PFSK-1 (cell line): Measurements from ENCODE around the gene CST8.

Experiments used
- FOXP2 ChIP-seq: optimal IDR thresholded peaks from 2 replicates; pipeline ENCODE3; 2011; ENCODE audit warnings: borderline replicate concordance, control low read depth, inconsistent platforms; ENCODE audit not compliant: insufficient read depth; ENCODE audit errors: extremely low read length, extremely low read depth
- POLR2AphosphoS5 ChIP-seq: IDR thresholded peaks from 2 replicates; pipeline ENCODE4 v1.6.1; 2012; ENCODE audit warnings: low read depth, mild to moderate bottlenecking, control low read depth, low read length, moderate library complexity
- SIN3A ChIP-seq: IDR thresholded peaks from 2 replicates; pipeline ENCODE4 v1.6.1; 2012; ENCODE audit warnings: mild to moderate bottlenecking, low read length, moderate library complexity, borderline replicate concordance; ENCODE audit not compliant: insufficient read depth
- TAF1 ChIP-seq: IDR thresholded peaks from 2 replicates; pipeline ENCODE4 v1.6.1; 2012; ENCODE audit warnings: low read length, control low read depth, borderline replicate concordance; ENCODE audit not compliant: insufficient read depth
- TF ChIP-seq, protein P1 (sequence below), 2 experiments: IDR thresholded peaks; 2 replicates each; pipeline versions ENCODE4 v1.6.1 to v1.8.0; 2011 to 2012; ENCODE audit warnings: low read depth in 2 of 2, low read length in 2 of 2, control low read depth in 1 of 2, inconsistent platforms in 1 of 2, mild to moderate bottlenecking in 1 of 2, moderate library complexity in 1 of 2; ENCODE audit not compliant: insufficient read depth in 1 of 2

The CST8 gene

DNA sequence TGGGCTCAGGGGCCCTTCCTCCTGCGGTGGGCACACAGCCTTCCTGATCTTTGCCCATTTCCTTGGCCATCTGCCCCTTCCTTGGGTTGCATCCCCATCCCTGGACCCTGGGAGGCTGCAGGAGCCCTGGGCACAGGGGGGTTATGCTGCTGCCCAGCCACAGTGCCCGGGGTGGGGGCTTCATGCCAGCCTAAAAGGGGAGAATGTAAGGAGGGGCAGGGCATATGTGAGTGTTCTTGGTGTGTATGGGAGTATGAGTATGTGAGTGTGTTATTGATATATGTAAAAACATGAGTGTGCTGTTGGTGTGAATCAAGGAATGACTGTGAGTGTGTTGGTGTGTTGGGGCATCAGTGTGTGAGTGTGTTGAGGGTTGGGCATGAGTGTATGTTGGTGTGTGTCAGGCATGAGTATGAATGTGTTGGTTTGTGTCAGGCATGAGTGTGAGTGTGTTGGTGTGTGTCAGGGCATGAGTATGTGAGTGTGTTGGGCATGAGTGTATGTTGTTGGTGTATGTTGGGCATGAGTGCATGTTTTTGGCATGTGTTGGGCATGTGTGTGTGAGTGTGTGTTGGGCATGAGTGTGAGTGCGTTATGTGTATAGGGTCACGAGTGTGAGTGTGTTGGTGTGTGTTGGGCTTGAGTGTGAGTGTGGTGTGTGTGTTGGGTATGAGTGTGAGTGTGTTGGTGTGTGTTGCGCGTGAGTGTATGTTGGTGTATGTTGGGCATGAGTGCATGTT is 14.7 kb upstream of the CST8 start:
- TF ChIP-seq, protein P1, sequence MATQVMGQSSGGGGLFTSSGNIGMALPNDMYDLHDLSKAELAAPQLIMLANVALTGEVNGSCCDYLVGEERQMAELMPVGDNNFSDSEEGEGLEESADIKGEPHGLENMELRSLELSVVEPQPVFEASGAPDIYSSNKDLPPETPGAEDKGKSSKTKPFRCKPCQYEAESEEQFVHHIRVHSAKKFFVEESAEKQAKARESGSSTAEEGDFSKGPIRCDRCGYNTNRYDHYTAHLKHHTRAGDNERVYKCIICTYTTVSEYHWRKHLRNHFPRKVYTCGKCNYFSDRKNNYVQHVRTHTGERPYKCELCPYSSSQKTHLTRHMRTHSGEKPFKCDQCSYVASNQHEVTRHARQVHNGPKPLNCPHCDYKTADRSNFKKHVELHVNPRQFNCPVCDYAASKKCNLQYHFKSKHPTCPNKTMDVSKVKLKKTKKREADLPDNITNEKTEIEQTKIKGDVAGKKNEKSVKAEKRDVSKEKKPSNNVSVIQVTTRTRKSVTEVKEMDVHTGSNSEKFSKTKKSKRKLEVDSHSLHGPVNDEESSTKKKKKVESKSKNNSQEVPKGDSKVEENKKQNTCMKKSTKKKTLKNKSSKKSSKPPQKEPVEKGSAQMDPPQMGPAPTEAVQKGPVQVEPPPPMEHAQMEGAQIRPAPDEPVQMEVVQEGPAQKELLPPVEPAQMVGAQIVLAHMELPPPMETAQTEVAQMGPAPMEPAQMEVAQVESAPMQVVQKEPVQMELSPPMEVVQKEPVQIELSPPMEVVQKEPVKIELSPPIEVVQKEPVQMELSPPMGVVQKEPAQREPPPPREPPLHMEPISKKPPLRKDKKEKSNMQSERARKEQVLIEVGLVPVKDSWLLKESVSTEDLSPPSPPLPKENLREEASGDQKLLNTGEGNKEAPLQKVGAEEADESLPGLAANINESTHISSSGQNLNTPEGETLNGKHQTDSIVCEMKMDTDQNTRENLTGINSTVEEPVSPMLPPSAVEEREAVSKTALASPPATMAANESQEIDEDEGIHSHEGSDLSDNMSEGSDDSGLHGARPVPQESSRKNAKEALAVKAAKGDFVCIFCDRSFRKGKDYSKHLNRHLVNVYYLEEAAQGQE (IDR thresholded peaks at IDR 0.05; ENCODE audit: insufficient read depth in 1 of 2, low read depth in 2 of 2, low read length in 2 of 2), result no peak
- TF ChIP-seq FOXP2, result no peak
- no peak for TF ChIP-seq POLR2AphosphoS5
- no peak for TF ChIP-seq TAF1
- no peak for TF ChIP-seq SIN3A

DNA sequence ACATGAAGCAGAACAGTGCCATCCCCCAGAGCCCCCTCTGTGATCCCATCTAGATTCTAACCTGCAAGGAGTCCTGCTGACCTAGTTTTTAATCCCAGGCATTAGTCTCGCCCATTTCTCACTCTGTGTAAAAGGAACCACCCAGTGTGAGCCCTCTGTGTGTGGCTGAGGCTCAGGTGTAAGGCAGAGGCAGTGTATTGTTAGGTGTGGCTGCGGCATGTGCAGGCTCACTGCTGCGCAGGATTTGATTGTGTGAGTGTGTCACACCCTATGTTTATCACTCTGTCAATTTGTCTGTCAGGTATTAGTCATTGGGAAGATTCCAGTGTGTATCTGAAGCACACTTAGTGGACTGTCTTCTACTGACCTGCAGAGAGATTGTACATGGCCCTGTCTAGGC is 13.7 kb upstream of the CST8 start:
- TF ChIP-seq TAF1 (no peak), POLR2AphosphoS5 (no peak), SIN3A (no peak), FOXP2 (no peak)
- TF ChIP-seq, protein P1 (IDR thresholded peaks at IDR 0.05; ENCODE audit: insufficient read depth in 1 of 2, low read depth in 2 of 2, low read length in 2 of 2), result no peak

DNA sequence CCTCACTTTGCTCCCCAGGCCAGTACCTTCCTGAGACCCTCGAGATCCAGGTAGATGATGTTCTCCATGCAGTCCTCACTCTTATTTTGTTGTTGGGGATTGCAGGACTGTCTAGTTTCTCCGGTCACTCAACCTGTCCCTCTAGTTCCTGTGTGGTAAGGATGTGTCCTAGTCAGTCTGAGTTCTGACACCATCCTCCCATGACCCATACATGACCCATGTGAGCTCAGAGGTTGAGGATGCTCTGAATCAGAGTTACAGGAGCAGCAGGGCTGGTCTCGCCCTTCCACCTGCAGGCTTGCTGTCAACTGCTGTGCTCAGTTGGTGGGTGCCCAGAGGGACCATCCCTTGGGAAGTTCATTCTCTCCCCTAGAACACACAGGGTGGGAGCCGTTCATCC is 11.9 kb upstream of the CST8 start:
- TF ChIP-seq, protein P1 (IDR thresholded peaks at IDR 0.05; ENCODE audit: insufficient read depth in 1 of 2, low read depth in 2 of 2, low read length in 2 of 2), result no peak
- TF ChIP-seq SIN3A (no peak), FOXP2 (no peak), TAF1 (no peak), POLR2AphosphoS5 (no peak)

DNA sequence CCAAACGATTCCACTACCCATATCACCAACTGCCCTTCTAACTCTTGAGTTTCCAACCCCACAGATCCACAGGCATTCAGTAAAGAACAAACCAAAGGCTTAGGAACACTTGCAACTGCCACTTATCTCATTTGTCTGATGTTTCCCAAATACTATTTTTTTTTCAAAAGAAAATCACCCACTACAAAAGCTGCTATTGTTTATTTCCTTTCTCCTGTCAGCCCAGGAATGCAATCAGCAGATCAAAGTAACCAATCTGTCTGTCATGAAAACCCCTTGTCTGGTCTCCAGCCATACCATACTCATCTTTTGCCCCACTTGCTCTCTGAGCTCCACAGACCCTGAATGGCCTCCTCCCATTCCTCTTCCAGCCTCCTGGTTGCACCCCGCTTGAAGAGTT is 8.8 kb upstream of the CST8 start:
- TF ChIP-seq, protein P1 (IDR thresholded peaks at IDR 0.05; ENCODE audit: insufficient read depth in 1 of 2, low read depth in 2 of 2, low read length in 2 of 2), result no peak
- TF ChIP-seq POLR2AphosphoS5 (no peak), FOXP2 (no peak), SIN3A (no peak), TAF1 (no peak)
